Inflammatory macrophage treated with lipopolysaccharide for 1 hour (primary cell): ENCODE results near the gene DPY19L3.

Source experiments
- DNase-seq, 2 donors: peaks; one replicate each; pipeline ENCODE4 v3.0.0-alpha.2; 2020 to 2022

The DPY19L3 gene

DNA sequence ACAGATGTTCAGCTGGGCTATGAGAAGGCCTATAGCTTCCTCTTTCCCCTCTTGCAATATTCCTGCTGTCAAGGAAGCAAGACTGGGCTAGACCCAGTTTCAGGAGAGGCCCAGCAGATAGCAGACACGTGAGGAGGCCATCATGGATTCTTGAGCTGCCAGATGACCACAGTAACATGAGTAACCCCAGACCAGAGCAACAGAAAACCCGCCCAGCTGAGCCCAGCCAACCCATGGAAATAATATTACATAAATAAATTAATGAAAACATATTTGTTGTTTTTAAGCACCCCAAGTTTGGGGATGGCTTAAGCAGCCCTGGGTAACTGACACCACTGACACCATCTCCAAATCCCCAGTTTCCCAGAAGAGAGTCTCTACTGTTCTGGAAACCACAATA is 125.2 kb downstream of the DPY19L3 start:
- no peak for DNase-seq

- DNase-seq = no peak
Measured at GRCh38 chr19:32532233-32532632, 126.7 kb downstream of the DPY19L3 start.
